Hepatocyte (in vitro differentiated cells): ENCODE data around the gene CATSPER4.

Experiments used
- CTCF ChIP-seq: fragments of 200-600 bp; sonication (generic); IDR thresholded peaks from 2 replicates; pipeline ENCODE4 v1.5.1; 2016; ENCODE audit warnings: antibody characterized with exemption, mild to moderate bottlenecking; ENCODE audit not compliant: poor library complexity
- EZH2 ChIP-seq: fragments of 200-600 bp; sonication (generic); IDR thresholded peaks from 2 replicates; pipeline ENCODE4 v1.6.1; 2016; ENCODE audit warnings: antibody characterized with exemption, mild to moderate bottlenecking, borderline replicate concordance

GRCh38 chr1:26154750-26155149 is 35.7 kb upstream of the CATSPER4 start:
- TF ChIP-seq EZH2 (no peak), CTCF (no peak)
